ENCODE results near the gene ZNF575. TPM values are rescaled to one million over a fixed set of nuclear protein-coding genes. Genes with fewer than 3 reads are reported as not detected.

Gene ZNF575
- total RNA-seq, 4 donors from 2014 or later: 0.53 to 1.7 (median 1.3) TPM

DNA sequence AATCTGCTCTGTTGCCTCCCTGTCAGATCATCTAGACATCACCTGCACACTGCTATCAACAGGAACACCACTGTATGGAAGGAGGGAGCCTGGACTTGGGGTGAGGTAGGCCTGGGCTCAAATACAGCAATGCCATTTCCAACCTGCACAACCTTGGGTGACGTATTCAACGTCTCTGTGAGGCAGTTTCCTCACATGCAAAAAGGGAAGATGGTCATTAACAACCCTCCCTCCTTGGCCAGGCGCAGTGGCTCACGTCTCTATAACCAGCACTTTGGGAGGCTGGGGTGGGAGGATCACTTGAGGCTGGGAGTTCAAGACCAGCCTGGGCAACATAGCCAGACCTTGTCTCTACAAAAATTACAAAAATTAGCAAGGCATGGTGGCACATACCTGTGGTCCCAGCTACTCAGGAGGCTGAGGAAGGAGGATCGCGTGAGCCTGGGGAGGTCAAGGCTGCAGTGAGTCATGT, 29.3 kb downstream of the ZNF575 start:
- Histone ChIP-seq H3K36me3 (peaks cover 0 to 15% (median 0%) of the 10 kb centered on the region in 3 donors), H3K27me3 (no peaks in the 10 kb centered on the region), H3K4me1 (peaks cover 0 to 10% (median 4%) of the 10 kb centered on the region in 4 donors), H3K9me3 (no peaks in the 10 kb centered on the region), H3K4me3 (peak overlapping the region in 1 of 4 donors; percentile 12), H3K27ac (peak overlapping the region; percentile 62 to 81 (median 78))
- no peak for DNase-seq
- TF ChIP-seq POLR2A (IDR thresholded peaks at IDR 0.05): no peak
- no peak for TF ChIP-seq CTCF (IDR thresholded peaks at IDR 0.05)

DNA sequence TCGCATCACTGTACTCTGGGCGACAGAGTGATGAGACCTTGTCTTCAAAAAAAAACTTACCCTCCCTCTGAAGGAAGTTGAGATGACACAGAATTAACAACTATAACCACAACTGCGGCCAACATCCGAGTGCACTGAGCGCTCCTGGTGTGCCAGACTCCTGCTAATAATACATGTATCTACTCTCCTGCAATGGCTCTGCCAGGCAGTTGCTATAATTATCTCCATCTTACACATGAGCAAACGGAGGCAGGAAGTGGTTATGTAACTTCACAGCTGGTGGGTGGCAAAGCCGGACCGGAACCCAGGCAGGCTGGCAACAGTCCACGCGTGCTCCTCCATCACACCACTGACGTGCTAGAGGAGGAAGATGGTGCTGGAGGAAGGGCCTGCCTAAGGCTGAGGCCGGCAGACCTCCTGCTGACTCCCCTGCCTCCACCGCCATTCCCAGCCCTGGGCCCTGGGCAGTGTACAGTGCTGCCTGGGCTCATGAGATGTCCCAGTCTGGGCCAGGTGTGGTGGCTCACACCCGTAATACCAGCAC, 29.8 kb downstream of the ZNF575 start:
- Histone ChIP-seq H3K9me3 (no peaks in the 10 kb centered on the region), H3K27me3 (no peaks in the 10 kb centered on the region), H3K36me3 (peaks cover 0 to 14% (median 0%) of the 10 kb centered on the region in 3 donors), H3K27ac (peak overlapping the region; percentile 62 to 81 (median 78)), H3K4me3 (peak overlapping the region in 1 of 4 donors; percentile 12), H3K4me1 (peaks cover 0 to 10% (median 4%) of the 10 kb centered on the region in 4 donors)
- DNase-seq: peak in 2 of 3 donors; percentile 83 to 92
- no peak for TF ChIP-seq CTCF (IDR thresholded peaks at IDR 0.05)
- TF ChIP-seq POLR2A (IDR thresholded peaks at IDR 0.05): no peak

- peaks cover 0 to 10% (median 4%) of the 10 kb centered on the region in 4 donors for H3K4me1 ChIP-seq
- DNase-seq: no peak
- H3K36me3 ChIP-seq: peaks cover 0 to 7% (median 0%) of the 10 kb centered on the region in 3 donors
- no peak overlapping the region for H3K4me3 ChIP-seq
- TF ChIP-seq POLR2A (IDR thresholded peaks at IDR 0.05): no peak
- no peaks in the 10 kb centered on the region for H3K27me3 ChIP-seq
- H3K9me3 ChIP-seq: no peaks in the 10 kb centered on the region
- H3K27ac ChIP-seq: peak overlapping the region in 2 of 4 donors; percentile 77 to 81
Measured at GRCh38 chr19:43563816-43564457, 30.9 kb downstream of the ZNF575 start.

GRCh38 chr19:43564800-43565199, 31.8 kb downstream of the ZNF575 start:
- no peak for DNase-seq
- H3K27me3 ChIP-seq: no peaks in the 10 kb centered on the region
- no peak overlapping the region for H3K4me3 ChIP-seq
- peaks cover 0 to 2% (median 0%) of the 10 kb centered on the region in 3 donors for H3K36me3 ChIP-seq
- TF ChIP-seq CTCF (IDR thresholded peaks at IDR 0.05) (no peak), POLR2A (IDR thresholded peaks at IDR 0.05) (no peak)
- H3K4me1 ChIP-seq: peaks cover 0 to 10% (median 4%) of the 10 kb centered on the region in 4 donors
- no peaks in the 10 kb centered on the region for H3K9me3 ChIP-seq
- no peak overlapping the region for H3K27ac ChIP-seq

DNA sequence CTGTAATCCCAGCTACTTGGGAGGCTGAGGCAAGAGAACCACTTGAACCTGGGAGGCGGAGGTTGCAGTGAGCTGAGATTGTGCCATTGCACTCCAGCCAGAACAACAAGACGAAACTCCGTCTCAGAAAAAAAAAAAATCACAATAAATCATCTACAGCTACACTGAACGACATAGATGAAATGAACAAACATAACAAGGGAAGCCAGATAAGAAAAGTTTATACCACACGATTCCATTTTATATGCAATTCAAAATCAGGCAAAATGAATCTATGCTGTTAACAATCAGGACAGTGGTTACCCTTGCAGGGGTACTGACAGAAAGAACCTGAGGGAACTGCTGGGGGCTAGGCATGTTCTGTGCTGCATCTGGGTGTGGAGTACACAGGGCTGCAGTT, 36.7 kb downstream of the ZNF575 start:
- H3K4me1 ChIP-seq: peaks cover 0 to 5% (median 3%) of the 10 kb centered on the region in 4 donors
- TF ChIP-seq POLR2A (IDR thresholded peaks at IDR 0.05) (no peak), CTCF (IDR thresholded peaks at IDR 0.05) (no peak)
- no peaks in the 10 kb centered on the region for H3K36me3 ChIP-seq
- DNase-seq: no peak
- no peaks in the 10 kb centered on the region for H3K27me3 ChIP-seq
- H3K4me3 ChIP-seq: no peak overlapping the region
- H3K9me3 ChIP-seq: no peaks in the 10 kb centered on the region
- H3K27ac ChIP-seq: no peak overlapping the region

DNA sequence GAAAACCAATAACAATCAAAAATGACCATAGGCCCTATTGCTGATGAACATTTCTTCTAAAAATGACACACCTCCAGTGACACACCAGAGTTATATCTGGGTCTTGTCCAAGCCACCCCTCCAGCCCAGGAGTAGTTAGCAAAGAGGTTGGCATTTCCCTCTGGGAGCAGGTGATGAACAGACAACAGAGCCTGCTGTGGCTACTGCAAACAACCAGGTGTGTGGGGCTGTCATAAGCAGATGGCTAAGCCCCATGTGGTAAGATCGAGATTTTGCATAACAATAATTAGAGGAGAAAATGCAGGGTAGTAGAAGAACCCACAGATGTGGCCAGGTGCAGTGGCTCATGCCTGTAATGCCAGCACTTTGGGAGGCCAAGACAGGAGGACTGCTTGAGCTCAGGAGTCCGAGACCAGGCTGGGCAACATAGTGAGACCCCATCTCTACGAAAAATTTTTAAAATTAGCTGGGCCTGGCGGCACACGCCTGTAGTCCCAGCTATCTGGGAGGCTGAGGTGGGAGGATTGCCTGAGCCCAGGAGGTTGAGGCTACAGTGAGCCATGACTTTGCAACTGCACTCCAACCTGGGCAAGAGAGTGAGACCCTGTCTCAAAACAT, 37.3 kb downstream of the ZNF575 start:
- no peaks in the 10 kb centered on the region for H3K36me3 ChIP-seq
- H3K9me3 ChIP-seq: no peaks in the 10 kb centered on the region
- H3K27ac ChIP-seq: no peak overlapping the region
- H3K4me3 ChIP-seq: no peak overlapping the region
- no peak for DNase-seq
- peaks cover 0 to 7% (median 6%) of the 10 kb centered on the region in 4 donors for H3K4me1 ChIP-seq
- TF ChIP-seq CTCF (IDR thresholded peaks at IDR 0.05): no peak
- no peaks in the 10 kb centered on the region for H3K27me3 ChIP-seq
